ENCODE results near the gene POLD4.

Gene POLD4

DNA sequence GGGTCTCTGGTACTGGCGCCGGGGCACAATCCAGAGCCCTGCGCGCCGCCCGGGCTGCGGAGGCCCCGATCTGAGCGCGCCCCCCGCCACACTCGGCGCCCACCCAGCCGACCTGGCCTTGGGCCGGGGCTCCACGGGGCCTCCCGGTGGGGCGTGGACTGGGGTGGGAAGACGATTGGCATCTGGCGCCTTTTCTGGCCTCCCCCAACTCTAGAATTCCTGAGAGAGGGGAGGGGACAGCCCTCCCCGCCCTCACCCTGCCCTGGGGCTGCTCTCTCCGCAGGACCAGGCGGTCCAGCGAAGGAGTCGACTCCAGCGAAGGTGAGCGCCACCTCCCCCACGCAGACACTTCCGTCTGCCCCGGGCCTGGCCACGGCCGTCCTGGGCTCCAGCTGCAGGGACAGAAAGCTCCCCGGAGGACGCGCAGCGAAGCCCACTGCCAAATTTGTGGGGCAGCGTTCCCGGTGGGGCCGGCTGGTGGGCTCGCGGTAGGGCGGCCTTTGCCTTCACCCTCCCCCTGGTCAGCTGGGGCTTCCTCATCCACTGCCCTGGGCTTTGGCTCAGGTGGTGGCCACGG lies 49.4 kb downstream of the POLD4 start:
- no peak for DNase-seq (ENCODE audit: low spot score)
- TF ChIP-seq, protein P1, sequence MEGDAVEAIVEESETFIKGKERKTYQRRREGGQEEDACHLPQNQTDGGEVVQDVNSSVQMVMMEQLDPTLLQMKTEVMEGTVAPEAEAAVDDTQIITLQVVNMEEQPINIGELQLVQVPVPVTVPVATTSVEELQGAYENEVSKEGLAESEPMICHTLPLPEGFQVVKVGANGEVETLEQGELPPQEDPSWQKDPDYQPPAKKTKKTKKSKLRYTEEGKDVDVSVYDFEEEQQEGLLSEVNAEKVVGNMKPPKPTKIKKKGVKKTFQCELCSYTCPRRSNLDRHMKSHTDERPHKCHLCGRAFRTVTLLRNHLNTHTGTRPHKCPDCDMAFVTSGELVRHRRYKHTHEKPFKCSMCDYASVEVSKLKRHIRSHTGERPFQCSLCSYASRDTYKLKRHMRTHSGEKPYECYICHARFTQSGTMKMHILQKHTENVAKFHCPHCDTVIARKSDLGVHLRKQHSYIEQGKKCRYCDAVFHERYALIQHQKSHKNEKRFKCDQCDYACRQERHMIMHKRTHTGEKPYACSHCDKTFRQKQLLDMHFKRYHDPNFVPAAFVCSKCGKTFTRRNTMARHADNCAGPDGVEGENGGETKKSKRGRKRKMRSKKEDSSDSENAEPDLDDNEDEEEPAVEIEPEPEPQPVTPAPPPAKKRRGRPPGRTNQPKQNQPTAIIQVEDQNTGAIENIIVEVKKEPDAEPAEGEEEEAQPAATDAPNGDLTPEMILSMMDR (IDR thresholded peaks at IDR 0.05; ENCODE audit: extremely low read depth, missing control alignments), result no peak

DNA sequence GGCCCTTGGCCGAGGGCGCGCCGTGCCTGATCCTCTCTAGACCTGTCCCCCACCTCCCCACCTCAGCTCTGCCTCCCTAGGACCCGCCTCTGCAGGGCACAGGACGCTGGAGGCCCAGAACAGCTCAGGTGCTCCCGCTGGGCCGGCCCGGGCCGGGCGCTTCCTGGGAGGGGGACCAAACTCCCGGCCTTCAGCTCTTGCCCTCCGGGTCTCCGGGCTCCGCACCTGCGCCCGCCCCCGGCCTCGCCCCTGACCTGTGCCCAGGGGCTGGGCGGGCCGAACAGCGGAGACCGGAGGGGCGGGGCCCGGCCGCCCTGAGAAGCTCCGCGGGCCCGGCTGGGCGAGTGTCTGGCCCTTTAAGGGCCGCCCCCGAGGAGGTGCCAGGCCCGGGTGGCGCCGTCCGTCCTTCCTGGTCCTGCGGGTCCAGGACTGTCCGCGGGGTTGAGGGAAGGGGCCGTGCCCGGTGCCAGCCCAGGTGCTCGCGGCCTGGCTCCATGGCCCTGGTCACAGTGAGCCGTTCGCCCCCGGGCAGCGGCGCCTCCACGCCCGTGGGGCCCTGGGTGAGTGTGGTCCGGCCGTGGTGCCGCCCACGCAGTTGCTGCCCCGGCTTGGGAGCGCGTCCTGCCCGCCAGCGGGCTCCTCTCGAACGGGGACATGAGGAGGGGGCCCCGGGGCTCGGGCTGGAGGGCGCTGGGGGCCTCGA lies 50.1 kb downstream of the POLD4 start, which contains the start of gene SSH3:
SSH3 (plus strand) TSS at position 399 of the 703 bp plus-strand sequence; CDS start at position 495, 96 bp downstream.
- TF ChIP-seq, protein P1 (IDR thresholded peaks at IDR 0.05; ENCODE audit: extremely low read depth, missing control alignments), result no peak
- DNase-seq (ENCODE audit: low spot score), result no peak

DNA sequence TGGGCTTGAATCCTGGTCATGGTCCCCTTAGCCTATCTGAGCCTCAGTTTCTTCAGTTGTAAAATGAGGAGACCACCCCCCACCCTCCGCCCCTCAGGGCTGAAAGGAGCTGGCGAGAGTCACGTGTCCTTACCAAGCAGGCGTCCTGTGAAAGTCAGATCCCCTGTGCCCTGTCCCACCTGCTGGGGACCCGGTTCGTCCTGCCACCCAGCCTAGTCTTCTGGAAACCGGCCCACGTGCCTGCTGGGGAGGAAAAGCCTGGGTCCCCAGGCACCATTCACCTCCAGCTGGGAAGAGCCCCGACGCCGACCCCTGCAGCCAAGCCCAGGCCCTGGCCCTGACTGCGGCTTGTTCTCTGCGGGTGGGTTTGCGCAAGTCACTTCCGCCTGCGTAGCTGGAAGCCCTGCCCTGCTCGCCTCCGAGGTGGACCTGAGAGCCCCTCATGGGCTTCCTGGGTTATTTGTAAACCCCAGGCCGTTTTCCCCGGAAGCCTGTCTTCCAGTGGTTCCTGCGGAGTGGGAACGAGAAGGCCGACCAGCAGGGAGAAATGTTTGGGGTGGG lies 50.7 kb downstream of the POLD4 start:
- DNase-seq (ENCODE audit: low spot score), result no peak
- TF ChIP-seq, protein P1 (IDR thresholded peaks at IDR 0.05; ENCODE audit: extremely low read depth, missing control alignments), result no peak

DNA sequence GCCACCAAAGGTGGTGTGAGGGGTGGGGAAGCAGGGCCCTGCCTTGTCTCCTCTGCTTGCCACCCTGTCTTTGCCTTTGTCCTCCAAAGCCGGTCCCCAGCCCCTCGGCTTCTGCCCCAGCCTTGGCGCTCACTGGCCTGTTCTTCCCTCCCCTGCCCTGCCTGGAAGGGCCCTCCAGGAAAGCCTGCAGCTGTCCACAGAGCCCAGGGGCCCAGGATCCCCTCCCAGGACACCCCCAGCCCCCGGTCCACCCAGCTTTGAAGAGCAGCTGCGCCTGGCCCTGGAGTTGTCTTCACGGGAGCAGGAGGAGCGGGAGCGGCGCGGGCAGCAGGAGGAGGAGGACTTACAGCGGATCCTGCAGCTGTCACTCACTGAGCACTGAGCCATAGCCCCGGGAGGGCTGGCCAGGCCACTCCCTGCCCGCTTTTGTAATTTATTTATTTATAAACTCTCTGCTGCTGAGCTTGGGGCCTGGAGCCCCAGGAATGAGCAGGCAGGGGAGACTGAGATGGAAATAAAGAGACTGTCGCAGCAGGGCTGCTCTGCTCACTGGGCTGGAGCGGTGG lies 51.3 kb downstream of the POLD4 start:
- no peak for DNase-seq (ENCODE audit: low spot score)
- TF ChIP-seq, protein P1 (IDR thresholded peaks at IDR 0.05; ENCODE audit: extremely low read depth, missing control alignments), result no peak

DNA sequence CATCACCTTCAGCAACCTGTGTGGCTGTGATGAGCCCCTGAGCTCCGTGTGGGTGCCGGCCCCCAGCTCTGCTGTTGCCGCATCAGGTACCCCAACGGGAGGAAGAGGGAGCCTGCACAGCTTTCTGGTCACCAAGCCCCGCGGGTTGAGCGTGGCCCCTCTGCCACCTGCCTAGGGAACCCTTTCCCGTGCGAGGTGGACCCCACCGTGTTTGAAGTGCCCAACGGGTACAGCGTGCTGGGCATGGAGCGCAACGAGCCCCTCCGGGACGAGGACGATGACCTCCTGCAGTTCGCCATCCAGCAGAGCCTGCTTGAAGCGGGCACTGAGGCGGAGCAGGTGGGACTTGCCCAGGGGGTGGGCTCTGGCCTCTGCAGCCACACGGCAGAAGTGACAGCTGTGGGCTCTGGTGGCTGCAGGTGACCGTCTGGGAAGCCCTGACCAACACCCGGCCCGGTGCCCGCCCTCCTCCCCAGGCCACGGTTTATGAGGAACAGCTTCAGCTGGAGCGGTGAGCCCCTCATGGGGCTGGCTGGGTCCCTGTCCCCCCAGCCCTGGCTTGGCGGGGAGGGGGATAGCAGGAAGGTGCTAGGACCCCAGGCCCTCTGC lies 51.9 kb downstream of the POLD4 start:
- DNase-seq (ENCODE audit: low spot score), result no peak
- TF ChIP-seq, protein P1 (IDR thresholded peaks at IDR 0.05; ENCODE audit: extremely low read depth, missing control alignments), result no peak

All from GM20000 (cell line).